HepG2 (cell line): ENCODE results near the gene IMPDH2. TPM values are rescaled to one million over a fixed set of nuclear protein-coding genes. Genes with fewer than 3 reads are reported as not detected.

Experiments used
- ASH2L ChIP-seq: fragments of 300-600, 200-600 bp; sonication (generic); IDR thresholded peaks from 2 replicates; pipeline ENCODE4 v1.7.0; 2017; ENCODE audit warnings: low read depth, mild to moderate bottlenecking, moderate library complexity, mixed read lengths, low read length; ENCODE audit not compliant: insufficient read length
- CREM ChIP-seq, 2 experiments: sonication (generic) in 1 of 2; formaldehyde crosslinking in 1 of 2; IDR thresholded peaks; 2 replicates each; pipeline versions ENCODE4 v1.4.0 to v1.6.1; 2016 to 2020; ENCODE audit warnings: antibody characterized with exemption in 1 of 2, mild to moderate bottlenecking in 1 of 2, missing genetic modification reagents in 1 of 2
- JUND ChIP-seq: sonication (generic); formaldehyde crosslinking; IDR thresholded peaks from 2 replicates; pipeline ENCODE4 v1.8.0; 2022; ENCODE audit warnings: mild to moderate bottlenecking, missing genetic modification reagents
- MZF1 ChIP-seq: sonication (generic); formaldehyde crosslinking; IDR thresholded peaks from 2 replicates; pipeline ENCODE4 v1.8.1; 2023; ENCODE audit warnings: mild to moderate bottlenecking, missing genetic modification reagents, borderline replicate concordance
- RAD21 ChIP-seq: fragments of 450-650 bp; formaldehyde crosslinking; IDR thresholded peaks from 2 replicates; pipeline ENCODE4 v1.5.0; 2020; ENCODE audit warnings: mild to moderate bottlenecking
- SALL2 ChIP-seq: sonication (generic); formaldehyde crosslinking; IDR thresholded peaks from 2 replicates; pipeline ENCODE4 v1.8.1; 2023; ENCODE audit warnings: mild to moderate bottlenecking, missing genetic modification reagents, inconsistent platforms
- TMF1 ChIP-seq: sonication (generic); formaldehyde crosslinking; IDR thresholded peaks from 2 replicates; pipeline ENCODE4 v1.8.1; 2022; ENCODE audit warnings: low read depth, missing genetic modification reagents
- ZBED4 ChIP-seq: sonication (generic); formaldehyde crosslinking; IDR thresholded peaks from 2 replicates; pipeline ENCODE4 v1.4.0; 2020; ENCODE audit warnings: missing genetic modification reagents, borderline replicate concordance
- ZFP90 ChIP-seq: sonication (generic); formaldehyde crosslinking; IDR thresholded peaks from 2 replicates; pipeline ENCODE4 v1.8.0; 2022; ENCODE audit warnings: missing genetic modification reagents, mild to moderate bottlenecking, inconsistent platforms, borderline replicate concordance
- ZNF124 ChIP-seq: sonication (generic); formaldehyde crosslinking; IDR thresholded peaks from 2 replicates; pipeline ENCODE4 v1.4.0; 2020; ENCODE audit warnings: missing genetic modification reagents
- polyA plus RNA-seq, 8 experiments: library from polyadenylated mRNA; depleted of rRNA in 3 of 8; stranded (reverse) in 7 of 8; unstranded in 1 of 8; fragments of >200 nt; fragmentation: Illumina TruSeq in 4 of 8; extraction: Trizol in 4 of 8; gene quantifications; 2 replicates each; pipeline versions ENCODE4 v1.2.1 to v1.2.3, GENCODE V29; 2011 to 2016; ENCODE audit warnings: low read depth in 4 of 8, missing spikeins in 1 of 8, mixed read lengths in 1 of 8; ENCODE audit not compliant: insufficient read depth in 1 of 8
- total RNA-seq, 5 experiments: library from RNA; depleted of rRNA; stranded (reverse); fragments of >200 nt; fragmentation: Illumina TruSeq; extraction: Trizol; gene quantifications; 2 replicates each; pipeline ENCODE4 v1.2.3, GENCODE V29; 2016; ENCODE audit warnings: low read depth in 1 of 5

The IMPDH2 gene
- total and polyA plus RNA-seq, 2 of the 13 experiments (the other 11 are each of a cell fraction or from before 2014, with no cell fraction given): 248 to 260 TPM

DNA sequence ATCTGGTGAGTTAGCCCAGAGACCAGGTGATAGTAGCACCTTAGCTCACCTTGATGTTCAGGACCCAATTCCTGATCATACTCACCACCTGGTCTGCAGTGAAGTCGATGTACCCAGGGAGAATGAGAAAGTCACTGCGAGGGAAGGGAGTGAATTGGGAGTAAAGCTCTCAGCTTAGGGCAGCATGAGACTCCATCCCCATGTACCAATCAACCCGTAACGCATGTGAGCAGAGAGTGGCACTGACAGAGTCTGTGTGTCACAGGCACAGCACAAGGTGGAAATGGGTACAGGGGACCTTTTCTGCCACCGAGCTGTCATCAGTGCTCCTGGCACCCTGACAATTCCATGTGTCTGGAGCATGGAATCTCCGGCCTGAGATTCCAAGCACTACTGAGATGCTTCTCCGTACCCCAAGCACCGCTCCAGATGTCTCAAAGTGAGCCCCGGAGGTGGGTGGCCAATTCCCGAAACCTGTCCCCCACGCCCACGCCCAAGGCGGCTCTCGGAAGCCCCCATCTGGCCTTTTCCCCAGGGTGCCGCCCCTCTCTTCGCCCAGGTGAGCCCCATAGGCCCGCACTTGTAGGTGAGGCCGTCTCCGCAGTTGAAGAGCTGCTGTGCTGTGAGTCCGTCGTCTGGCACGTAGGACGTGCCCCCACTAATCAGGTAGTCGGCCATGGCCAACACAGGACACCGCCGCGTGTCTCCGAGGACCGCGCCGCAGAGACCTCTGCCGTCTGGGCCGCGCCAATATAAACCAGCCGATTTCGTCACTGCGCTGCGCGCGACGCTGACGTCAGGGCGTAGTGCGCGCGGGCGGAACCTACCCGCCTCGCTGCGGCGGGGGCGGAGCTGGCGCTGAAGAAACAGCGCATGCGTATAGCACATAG lies at the start of gene IMPDH2 (continued):
- peak; percentile 92 for TF ChIP-seq ZFP90 (CRISPR knock-in tag)
- no peak for TF ChIP-seq MZF1 (CRISPR knock-in tag)
- TF ChIP-seq ASH2L: peak; percentile 53
- no peak for TF ChIP-seq TMF1 (CRISPR knock-in tag)
- peak; percentile 72 for TF ChIP-seq RAD21
- TF ChIP-seq SALL2 (CRISPR knock-in tag): peak; percentile 92
- TF ChIP-seq JUND: peak; percentile 73; the same call in 1 of the 2 replicates
- TF ChIP-seq CREM (IDR thresholded peaks at IDR 0.05): peak; percentile 92
- TF ChIP-seq CREM (CRISPR knock-in tag; IDR thresholded peaks at IDR 0.05): peak; percentile 62
- peak; percentile 91 for TF ChIP-seq ZNF124 (CRISPR knock-in tag)
- peak; percentile 73; the same call in 1 of the 2 replicates for TF ChIP-seq ZBED4 (CRISPR knock-in tag)
